Pons (tissue), 1 donor: ENCODE measurements around the gene ASH1L.
"Not testable (repeated sequence)": the region's sequence is repeated elsewhere in the genome, so short reads cannot be mapped to it uniquely, and the experiment has no call there.

Source experiments
- DNase-seq: peaks from one replicate; pipeline ENCODE4 v3.0.0-alpha.2; 2016; ENCODE audit warnings: low spot score

The ASH1L gene, protein sequence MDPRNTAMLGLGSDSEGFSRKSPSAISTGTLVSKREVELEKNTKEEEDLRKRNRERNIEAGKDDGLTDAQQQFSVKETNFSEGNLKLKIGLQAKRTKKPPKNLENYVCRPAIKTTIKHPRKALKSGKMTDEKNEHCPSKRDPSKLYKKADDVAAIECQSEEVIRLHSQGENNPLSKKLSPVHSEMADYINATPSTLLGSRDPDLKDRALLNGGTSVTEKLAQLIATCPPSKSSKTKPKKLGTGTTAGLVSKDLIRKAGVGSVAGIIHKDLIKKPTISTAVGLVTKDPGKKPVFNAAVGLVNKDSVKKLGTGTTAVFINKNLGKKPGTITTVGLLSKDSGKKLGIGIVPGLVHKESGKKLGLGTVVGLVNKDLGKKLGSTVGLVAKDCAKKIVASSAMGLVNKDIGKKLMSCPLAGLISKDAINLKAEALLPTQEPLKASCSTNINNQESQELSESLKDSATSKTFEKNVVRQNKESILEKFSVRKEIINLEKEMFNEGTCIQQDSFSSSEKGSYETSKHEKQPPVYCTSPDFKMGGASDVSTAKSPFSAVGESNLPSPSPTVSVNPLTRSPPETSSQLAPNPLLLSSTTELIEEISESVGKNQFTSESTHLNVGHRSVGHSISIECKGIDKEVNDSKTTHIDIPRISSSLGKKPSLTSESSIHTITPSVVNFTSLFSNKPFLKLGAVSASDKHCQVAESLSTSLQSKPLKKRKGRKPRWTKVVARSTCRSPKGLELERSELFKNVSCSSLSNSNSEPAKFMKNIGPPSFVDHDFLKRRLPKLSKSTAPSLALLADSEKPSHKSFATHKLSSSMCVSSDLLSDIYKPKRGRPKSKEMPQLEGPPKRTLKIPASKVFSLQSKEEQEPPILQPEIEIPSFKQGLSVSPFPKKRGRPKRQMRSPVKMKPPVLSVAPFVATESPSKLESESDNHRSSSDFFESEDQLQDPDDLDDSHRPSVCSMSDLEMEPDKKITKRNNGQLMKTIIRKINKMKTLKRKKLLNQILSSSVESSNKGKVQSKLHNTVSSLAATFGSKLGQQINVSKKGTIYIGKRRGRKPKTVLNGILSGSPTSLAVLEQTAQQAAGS (N-terminal part only)

DNA sequence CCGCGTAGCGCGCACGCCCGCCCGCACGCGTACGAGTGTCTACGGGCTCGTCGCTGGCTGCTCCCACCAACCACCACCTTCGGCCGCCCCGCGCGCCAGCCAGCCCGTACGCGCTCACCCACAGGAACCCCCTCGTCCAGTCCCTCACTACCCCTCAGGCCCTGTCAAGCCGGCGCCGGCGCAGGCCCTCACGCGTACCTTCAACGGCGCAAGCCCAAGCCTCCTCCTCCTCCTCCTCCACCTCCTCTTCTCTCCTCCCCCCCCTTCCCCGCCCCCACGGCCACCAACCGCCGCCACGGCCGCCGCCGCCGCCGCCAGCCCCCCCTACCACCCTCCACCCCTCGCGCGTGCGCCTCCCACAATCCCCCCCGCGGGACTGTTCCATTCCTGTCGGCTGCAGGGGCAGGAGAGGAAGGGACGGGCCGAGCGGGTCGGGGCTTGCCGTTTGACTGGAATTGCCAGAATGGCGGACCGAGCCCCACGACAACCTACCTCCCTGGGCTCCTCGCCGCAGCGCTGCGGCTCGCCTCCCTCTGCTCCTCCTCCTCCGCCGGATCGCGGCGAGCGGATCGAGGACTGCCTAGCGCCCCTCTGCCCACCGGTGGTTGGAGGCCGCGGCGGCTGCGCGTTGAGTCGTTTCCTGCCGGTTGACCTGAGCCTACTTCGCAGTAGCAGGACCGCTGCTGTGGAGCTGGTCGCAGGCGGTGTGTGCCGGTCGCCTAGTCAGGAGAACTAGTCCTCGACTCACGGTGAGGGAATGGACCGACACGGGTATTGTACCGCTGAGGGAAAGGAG is at the start of gene ASH1L:
TSS of gene ASH1L (minus strand) at position 223 of the 796 bp plus-strand sequence. CDS start 41,284 bp downstream, outside the sequence.
- peak; percentile 90 for DNase-seq

DNA sequence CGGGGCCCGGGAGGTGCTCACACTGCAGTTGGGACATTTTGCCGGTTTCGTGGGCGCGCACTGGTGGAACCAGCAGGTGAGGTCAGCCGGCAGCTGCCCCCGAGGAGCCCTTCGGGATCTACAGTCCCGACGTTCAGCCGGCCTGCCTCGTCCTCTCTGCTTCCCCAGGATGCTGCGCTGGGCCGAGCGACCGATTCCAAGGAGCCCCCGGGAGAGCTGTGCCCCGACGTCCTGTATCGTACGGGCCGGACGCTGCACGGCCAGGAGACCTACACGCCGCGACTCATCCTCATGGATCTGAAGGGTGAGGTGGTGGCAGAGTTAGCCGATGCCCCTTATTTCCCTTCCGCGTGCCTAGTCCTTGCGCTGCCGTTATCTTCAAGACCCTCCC is 47.6 kb upstream of the ASH1L start:
- not testable (repeated sequence) for DNase-seq

DNA sequence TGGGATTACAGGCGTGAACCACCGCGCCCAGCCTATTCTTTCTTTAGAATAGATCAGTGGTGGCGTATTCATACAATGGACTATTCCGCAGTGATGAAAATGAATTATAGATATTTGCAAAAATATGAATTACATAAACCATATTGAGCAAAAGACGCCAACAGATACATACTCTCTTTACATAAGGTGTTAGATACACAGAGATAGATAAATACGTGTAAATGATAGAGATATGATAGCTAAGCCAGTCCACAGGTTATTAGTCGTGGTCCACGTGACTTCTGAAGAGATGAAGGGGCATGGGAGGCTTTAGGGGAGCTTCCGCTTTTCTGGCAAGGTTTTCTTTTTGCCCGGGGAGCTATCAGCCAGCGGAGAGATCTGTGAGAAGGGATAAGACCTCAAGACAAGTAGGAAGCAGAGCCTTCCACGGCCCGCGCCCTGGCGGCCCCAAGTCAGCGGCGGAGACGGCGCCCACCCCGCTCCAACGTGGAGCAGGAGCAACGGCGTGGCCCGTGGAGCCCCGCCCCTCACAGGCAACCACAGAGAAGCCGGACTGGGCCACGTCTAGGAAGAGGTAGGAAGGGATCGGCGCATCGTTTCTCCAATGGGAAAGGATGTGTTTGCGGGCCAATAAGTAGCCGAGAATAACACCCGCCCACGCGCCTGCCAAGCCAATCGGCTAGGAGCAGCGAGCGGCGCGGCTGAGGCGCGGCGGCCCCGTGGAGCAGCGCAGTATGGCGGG is 47.1 kb upstream of the ASH1L start, which contains the start of gene MSTO1:
TSS of gene MSTO1 (plus strand) at position 704 of the 742 bp plus-strand sequence. CDS start at position 735, 31 bp downstream.
- peak; percentile 98 for DNase-seq

DNA sequence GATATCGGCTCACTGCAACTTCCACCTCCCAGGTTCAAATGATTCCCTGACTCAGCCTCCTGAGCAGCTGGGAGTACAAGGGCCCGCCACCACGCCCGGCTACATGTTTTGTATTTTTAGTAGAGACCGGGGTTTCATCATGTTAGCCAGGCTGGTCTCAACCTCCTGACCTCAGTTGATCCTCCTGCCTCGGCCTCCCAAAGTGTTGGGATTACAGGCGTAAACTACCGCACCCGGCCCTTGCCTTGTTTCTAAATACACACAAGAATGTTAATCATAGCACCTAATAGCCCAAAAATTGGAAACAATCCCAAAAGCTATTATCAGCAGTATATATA is 46.3 kb upstream of the ASH1L start:
- no peak for DNase-seq

DNA sequence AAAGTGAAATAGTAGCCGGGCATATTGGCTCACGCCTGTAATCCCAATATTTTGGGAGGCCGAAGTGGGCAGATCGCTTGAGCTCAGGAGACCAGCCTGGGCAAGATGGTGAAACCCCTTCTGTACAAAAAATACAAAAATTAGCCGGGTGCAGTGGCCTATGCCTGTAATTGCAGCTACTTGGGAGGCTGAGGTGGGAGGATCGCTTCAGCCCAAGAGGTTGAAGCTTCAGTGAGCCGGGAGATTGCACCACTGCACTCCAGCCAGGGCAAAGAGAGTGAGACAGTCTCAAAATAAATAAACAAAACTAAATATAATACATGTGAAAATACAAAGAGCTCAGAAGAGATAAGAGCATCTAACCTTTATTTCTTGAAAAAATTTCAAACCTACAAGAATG is 45.1 kb upstream of the ASH1L start:
- DNase-seq: no peak

DNA sequence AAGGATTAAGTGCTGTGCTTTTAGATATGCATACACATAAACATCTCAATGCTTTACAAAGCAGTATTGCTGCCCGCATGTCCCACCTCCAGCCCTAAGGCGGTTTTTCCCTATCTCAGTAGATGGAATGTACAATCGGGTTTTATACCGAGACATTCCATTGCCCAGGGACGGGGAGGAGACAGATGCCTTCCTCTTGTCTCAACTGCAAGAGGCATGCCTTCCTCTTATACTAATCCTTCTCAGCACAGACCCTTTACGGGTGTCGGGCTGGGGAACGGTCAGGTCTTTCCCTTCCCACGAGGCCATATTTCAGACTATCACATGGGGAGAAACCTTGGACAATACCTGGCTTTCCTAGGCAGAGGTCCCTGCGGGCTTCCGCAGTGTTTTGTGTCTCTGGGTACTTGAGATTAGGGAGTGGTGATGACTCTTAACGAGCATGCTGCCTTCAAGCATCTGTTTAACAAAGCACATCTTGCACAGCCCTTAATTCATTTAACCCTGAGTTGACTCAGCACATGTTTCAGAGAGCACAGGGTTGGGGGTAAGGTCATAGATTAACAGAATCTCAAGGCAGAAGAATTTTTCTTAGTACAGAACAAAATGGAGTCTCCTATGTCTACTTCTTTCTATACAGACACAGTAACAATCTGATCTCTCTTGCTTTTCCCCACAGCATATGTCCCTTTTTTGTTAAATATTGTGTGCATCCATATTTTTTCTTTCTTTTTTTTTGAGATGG is 37.4 kb upstream of the ASH1L start:
- not testable (repeated sequence) for DNase-seq

DNA sequence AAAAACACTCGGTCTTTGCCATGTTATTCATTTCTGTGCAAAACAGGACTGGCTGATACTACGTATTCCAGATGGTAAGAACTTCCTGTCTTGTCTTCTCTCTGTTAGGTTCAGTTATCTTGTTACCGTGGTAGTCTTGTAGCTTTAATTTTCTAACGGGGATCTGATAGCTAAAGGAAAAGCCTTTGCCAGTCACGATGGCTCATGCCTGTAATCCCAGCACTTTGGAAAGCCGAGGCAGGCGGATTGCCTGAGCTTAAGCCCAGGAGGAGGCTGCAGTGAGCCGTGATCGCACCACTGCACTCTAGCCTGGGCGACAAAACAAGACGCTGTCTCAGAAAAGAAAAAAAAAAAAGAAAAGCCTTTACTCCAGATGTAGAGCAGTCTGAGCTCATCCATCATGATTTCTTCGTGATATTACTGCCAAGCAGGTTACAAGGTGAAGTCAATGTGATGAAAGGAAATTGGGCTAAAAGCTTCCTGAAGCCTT is 36.3 kb upstream of the ASH1L start:
- DNase-seq: peak; percentile 71

DNA sequence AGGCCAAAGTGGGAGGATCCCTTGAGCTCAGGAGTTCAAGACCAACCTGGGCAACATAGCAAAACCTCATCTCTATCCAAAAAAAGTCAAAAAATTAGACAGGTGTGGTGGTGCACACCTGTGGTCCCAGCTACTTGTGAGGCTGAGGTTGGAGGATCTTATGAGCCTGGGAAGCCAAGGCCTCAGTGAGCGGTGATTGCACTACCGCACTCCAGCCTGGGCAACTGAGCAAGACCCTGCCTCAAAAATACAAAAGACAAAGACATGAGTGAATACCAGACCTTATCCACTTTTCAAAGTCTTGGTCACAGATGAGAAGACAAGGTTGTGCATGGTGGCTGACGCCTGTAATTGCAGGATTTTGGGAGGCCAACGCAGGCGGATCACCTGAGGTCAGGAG is 34.3 kb upstream of the ASH1L start:
- no peak for DNase-seq

DNA sequence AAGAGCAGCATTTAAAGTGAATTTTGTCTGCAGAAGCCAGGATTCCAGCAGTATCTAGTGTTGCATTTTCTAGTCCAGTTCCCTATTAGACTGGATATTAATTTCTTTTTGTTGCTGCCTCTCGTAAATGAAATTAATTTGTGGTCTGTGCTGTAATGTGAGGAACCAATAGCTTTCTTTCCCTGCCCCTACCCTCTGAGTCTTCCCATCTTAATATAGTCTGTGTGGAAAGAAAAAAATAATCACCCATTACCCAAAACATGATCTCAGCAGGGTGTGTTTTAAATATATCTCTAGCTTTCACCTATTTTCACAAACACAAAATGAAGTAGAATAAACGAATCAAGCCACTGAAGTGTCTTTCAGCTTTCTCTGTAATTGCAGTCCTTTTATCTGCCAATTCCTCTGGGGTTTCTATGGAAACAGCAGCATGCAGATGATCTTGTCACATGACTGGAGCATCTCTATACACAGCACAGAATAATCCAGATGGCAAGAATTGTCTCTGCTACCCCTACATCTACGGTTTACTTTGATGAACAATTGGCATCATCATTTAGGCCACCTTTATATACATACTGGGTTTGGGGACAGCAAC is 33.4 kb upstream of the ASH1L start:
- peak; percentile 73 for DNase-seq

DNA sequence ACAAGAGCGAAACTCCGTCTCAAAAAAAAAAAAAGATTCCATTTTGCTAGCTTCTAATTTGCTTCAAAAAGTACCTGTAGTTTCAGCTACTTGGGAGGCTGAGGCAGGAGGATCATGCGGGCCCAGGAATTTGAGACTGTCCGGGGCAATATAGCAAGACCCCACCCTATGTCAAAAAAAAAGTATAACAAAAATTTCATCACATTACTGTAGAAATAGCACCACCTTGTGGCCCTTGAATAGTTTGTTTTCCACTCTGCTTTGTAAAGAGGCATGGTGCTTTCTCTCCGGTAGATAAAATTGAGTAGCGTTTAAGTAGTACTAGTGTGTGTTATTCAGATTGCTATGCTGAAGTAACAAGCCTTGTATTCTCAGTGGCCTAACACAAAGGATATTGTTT is 29.2 kb upstream of the ASH1L start:
- DNase-seq: peak; percentile 82

DNA sequence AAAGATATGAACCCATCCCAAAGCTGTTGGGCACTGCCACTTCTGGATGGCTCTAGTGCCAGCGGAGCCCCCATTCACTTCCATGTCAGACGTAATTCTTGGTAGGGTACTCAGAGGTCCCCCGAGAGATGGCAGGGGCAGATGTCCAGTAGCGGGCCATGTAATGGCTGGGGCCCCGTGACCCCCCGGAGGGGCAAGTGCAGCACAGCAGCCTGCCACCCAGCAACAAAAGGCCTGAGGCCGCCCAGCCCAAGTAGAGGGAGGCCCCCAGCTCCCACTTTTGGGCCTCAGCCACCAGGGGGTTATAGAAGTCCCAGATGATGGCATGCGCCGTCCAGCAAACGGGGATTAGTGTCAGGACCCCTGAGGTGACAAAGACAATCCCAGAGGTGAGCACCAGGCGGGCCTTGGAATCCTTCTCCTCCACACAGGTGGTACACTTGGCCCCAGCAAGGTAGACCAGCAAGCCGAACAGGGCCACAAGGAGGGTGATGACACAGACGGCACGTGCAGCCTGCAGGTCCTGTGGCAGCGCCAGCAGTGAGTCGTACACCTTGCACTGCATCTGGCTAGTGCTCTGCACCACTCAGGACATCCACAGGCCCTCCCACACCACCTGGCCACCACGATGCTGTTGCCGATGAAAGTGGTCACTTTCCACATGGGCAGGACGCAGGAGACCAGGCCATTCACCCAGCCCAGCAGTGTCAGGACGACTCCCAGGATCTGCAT is 28.1 kb upstream of the ASH1L start:
- not testable (repeated sequence) for DNase-seq

DNA sequence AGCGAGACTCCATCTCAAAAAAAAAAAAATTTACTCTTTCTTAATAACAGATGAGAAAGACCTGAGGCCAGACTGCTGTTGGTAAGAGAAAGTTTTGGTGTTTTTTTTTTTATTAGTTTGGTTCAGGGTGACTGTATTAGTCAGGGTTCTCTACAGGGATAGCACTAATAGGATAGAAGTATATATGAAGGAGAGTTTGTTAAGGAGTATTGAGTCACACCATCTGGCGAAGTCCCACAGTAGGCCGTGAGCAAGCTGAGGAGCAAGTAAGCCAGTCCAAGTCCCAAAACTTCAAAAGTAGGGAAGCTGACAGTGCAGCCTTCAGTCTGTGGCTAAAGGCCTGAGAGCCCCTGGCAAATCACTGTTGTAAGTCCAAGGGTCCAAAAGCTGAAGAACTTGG is 26.7 kb upstream of the ASH1L start:
- not testable (repeated sequence) for DNase-seq

DNA sequence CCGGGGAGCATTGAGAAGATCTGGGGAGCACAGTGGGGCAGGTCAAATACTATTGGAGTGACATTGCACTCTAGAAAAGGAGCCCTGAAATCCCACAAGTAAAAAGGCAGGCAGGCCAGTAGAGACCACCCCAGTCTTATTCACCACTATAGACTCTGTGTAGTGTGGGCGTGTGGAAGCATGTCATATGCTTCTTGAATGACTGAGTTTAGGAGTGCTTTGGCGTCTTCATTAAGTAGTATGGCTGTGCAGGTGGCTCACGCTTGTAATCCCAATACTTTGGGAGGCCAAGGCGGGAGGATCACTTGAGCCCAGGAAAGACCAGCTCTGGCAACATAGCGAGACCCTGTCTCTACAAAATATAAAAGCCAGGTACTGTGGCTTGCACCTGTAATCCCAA is 21.2 kb upstream of the ASH1L start:
- DNase-seq: not testable (repeated sequence)

DNA sequence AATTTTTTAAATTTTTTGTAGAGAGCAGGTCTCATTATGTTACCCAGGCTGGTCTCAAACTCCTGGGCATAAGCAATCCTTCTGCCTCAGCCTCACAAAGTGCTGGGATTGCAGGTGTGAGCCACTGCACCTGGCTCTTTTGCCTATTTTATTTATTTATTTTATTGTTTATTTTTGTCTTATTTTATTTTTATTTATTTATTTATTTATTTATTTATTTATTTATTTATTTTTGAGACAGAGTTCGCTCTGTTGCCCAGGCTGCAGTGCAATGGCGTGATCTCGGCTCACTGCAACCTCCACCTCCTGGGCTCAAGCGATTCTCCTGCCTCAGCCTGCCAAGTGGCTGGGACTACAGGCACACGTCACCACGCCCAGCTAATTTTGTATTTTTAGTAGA is 13.0 kb upstream of the ASH1L start:
- DNase-seq: not testable (repeated sequence)

DNA sequence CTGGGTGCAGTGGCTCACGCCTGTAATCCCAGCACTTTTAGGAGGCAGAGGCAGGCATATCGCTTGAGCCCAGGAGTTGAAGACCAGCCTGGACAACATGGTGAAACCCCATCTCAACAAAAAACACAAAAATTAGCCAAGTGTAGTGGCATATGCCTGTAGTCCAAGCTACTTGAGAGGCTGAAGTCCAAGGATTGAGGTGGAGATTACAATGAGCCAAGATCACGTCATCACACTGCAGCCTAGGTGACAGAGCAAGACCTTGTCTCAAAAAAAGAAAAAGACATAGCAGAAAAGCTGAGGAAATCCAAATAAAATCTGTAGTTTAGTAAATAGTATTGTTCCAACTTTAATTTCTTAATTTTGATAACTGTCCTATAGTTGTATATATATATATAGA is 11.5 kb upstream of the ASH1L start:
- DNase-seq: no peak

DNA sequence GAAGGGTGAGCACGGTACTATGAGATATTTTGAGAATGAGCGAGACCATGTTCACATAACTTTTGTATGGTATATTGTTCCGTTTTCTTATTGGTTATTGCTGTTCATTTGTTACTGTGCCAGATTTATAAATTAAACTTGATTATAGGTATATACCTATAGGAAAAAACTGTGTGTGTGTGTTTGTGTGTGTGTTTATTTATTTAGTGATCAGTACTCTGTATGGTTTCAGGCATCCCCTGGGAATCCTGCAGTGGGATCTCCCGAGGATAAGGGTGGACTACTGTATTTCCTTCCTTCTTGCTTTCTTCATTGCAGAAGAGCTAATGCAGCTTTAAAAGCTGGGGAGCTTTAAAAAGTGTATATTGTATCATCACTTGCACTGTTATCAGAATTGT is 8.0 kb upstream of the ASH1L start:
- no peak for DNase-seq

DNA sequence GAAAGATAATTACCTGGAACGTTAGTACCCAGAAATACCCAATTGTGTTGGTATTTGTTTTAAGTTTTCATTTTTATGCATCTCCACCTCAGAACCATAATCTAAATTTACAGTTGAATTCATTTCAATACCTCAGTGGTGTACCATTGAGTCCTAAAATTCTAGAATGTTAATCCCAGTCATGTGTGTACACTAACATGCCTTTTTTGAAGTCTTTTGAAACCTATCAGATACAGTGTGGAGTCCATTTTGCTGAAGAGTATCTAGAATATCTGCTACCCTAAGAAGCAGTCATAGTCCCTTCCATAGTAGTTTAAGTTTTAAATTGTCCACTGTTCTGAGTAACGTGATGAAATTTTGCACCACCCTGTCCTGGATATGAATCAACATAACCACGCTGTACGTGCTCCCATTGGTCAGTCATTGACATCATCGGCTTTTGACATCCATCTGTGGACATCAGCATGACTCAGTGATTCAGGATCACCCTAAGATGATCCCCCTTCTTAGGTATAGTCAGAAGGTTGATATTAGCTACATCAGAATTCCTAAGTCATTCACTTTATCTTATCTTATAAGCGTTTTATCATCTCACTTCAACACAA is 7.5 kb upstream of the ASH1L start:
- no peak for DNase-seq

DNA sequence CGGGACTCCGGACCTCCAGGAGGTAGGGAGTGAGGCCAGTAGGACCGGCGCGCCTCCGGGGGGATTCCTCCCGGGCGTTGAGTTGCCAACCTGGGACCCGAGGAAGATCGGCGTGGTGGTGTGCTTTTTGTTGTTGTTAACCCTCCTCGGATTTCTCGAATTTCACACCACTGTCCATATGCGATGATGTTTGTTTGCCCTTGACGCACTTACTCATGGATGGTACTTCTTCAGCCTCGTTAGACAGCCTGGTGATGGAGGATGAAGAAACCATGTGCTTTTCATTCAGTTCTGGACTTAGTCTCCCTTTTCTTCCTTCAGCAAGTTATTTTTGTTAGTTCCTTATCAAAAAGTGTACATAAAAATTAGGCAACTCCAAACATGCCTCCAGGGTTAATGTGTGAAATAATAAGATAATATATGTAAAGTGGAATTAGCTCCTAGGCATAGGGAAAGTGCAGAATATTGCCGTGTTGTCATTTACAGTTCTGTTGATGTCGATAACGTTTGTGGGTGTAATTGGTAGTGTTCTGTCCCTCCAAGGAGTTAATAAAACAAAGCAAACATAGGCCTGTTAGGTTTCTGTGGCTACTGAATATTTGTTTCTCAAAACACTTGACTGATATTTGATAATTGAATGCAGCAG is 897 bp upstream of the ASH1L start:
- peak; percentile 17 for DNase-seq
